ENCODE measurements around the gene MCF2L. TPM values are rescaled to one million over a fixed set of nuclear protein-coding genes. Genes with fewer than 3 reads are reported as not detected.

MCF2L gene
- total and polyA plus RNA-seq, 4 donors = 21.0 to 78.7 (median 35.9) TPM

DNA sequence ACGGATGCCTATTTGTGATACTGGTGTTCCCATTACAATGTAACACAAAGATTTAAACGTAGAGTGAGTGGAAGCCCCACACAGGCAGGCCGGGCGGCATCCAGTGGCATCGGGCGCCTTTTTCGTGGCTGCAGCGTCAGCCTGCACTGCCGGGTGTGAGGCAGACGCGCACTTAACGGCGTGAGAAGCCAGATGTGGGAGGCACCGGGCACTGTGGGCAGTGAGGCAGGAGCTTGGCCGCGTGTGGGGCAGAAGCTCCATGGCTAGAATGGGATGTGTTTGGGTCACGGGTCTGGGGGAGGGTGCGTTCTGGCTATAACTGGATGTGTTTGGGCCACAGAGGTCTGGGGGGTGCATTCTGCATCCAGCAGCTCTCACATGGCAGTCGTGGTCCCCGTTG is 73.4 kb downstream of the MCF2L start:
- DNase-seq = no peak
- TF ChIP-seq, protein P1, sequence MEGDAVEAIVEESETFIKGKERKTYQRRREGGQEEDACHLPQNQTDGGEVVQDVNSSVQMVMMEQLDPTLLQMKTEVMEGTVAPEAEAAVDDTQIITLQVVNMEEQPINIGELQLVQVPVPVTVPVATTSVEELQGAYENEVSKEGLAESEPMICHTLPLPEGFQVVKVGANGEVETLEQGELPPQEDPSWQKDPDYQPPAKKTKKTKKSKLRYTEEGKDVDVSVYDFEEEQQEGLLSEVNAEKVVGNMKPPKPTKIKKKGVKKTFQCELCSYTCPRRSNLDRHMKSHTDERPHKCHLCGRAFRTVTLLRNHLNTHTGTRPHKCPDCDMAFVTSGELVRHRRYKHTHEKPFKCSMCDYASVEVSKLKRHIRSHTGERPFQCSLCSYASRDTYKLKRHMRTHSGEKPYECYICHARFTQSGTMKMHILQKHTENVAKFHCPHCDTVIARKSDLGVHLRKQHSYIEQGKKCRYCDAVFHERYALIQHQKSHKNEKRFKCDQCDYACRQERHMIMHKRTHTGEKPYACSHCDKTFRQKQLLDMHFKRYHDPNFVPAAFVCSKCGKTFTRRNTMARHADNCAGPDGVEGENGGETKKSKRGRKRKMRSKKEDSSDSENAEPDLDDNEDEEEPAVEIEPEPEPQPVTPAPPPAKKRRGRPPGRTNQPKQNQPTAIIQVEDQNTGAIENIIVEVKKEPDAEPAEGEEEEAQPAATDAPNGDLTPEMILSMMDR (IDR thresholded peaks at IDR 0.05; ENCODE audit: control extremely low read depth, extremely low read depth) = no peak
- WGBS, 2 donors = 94 to 96% methylated on average over 20 of the region's 20 CpGs
- H3K9ac ChIP-seq (ENCODE audit: insufficient read depth in 1 of 2, low read length in 2 of 2) = no peak overlapping the region
- H3K4me1 ChIP-seq (ENCODE audit: control insufficient read depth in 5 of 5, insufficient read depth in 5 of 5, low read length in 5 of 5) = peaks cover 0 to 2% (median 0%) of the 10 kb centered on the region in 5 donors
- no peaks in the 10 kb centered on the region for H3K27me3 ChIP-seq (ENCODE audit: control insufficient read depth in 3 of 3, insufficient read depth in 3 of 3, low read length in 2 of 3)
- peaks cover 0 to 4% (median 0%) of the 10 kb centered on the region in 4 donors for H3K36me3 ChIP-seq (ENCODE audit: control insufficient read depth in 4 of 4, insufficient read depth in 4 of 4, low read length in 4 of 4)
- no peak for ATAC-seq (ENCODE audit: insufficient read depth, low FRiP score)
- no peak overlapping the region for H3K27ac ChIP-seq (ENCODE audit: low read depth in 1 of 2, low read length in 1 of 2)
- H3K9me3 ChIP-seq (ENCODE audit: control insufficient read depth in 4 of 4, insufficient read depth in 3 of 4, low read length in 3 of 4) = no peaks in the 10 kb centered on the region
- no peak overlapping the region for H3K4me3 ChIP-seq

DNA sequence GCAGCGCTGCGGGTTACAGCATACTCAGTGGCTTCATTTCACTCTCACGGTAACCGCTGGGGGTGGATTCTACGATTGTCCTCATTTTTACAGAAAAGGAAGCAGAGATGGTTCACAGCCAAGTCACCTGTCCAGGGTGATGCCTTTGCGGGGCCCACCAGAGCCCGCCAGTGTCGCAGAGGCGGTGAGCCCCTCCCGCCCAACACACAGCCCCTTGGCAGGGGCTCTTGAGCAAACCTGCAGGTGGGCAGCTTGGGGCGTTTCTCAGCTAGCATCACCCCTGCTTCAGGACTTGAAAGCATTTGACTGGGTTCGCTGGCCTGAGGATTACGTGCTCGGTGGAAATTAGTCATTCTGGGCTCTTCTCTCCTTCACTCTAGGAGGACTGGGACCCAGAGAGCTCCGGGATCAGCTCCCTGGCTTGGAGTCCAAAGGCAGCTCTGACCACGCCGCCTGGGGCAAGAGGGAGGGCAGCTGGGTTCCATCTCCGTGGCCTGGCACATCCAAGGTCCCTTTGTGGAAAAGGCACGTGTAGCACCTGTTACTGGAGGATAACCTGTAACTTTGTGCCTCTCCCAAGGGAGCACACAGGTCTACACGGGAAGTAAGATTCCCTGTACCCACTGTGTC is 74.1 kb downstream of the MCF2L start:
- H3K27me3 ChIP-seq (ENCODE audit: control insufficient read depth in 3 of 3, insufficient read depth in 3 of 3, low read length in 2 of 3) = no peaks in the 10 kb centered on the region
- H3K9me3 ChIP-seq (ENCODE audit: control insufficient read depth in 4 of 4, insufficient read depth in 3 of 4, low read length in 3 of 4) = no peaks in the 10 kb centered on the region
- H3K4me3 ChIP-seq = no peak overlapping the region
- TF ChIP-seq, protein P1 (IDR thresholded peaks at IDR 0.05; ENCODE audit: control extremely low read depth, extremely low read depth) = no peak
- H3K27ac ChIP-seq (ENCODE audit: low read depth in 1 of 2, low read length in 1 of 2) = no peak overlapping the region
- DNase-seq = no peak
- no peak for ATAC-seq (ENCODE audit: insufficient read depth, low FRiP score)
- 91 to 96% methylated on average over 20 of the region's 20 CpGs for WGBS, 2 donors
- H3K4me1 ChIP-seq (ENCODE audit: control insufficient read depth in 5 of 5, insufficient read depth in 5 of 5, low read length in 5 of 5) = peaks cover 0 to 2% (median 0%) of the 10 kb centered on the region in 5 donors
- H3K9ac ChIP-seq (ENCODE audit: insufficient read depth in 1 of 2, low read length in 2 of 2) = no peak overlapping the region
- peaks cover 0 to 6% (median 0%) of the 10 kb centered on the region in 4 donors for H3K36me3 ChIP-seq (ENCODE audit: control insufficient read depth in 4 of 4, insufficient read depth in 4 of 4, low read length in 4 of 4)

DNA sequence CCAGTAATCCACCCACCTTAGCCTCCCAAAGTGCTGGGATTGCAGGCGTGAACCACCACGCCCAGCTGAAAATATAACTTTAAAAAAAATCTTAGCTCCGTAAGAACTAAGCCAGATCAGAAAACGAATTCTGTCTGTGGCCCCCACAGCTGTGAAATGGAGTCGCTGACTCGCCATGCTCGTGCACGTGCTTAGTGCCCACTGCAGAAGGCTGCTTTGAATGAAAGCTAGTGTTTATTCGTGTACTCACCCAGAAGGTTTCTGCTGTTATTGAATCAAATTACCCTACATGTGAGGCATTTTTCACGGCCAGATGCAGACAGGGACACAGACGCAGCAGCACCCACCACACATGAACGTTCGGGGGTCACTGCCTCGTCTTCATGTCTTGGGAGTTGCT is 74.9 kb downstream of the MCF2L start:
- no peak for DNase-seq
- Histone ChIP-seq H3K27ac (ENCODE audit: low read depth in 1 of 2, low read length in 1 of 2) (no peak overlapping the region), H3K4me3 (no peak overlapping the region), H3K4me1 (ENCODE audit: control insufficient read depth in 5 of 5, insufficient read depth in 5 of 5, low read length in 5 of 5) (peaks cover 0 to 2% (median 0%) of the 10 kb centered on the region in 5 donors), H3K27me3 (ENCODE audit: control insufficient read depth in 3 of 3, insufficient read depth in 3 of 3, low read length in 2 of 3) (no peaks in the 10 kb centered on the region), H3K36me3 (ENCODE audit: control insufficient read depth in 4 of 4, insufficient read depth in 4 of 4, low read length in 4 of 4) (peaks cover 0 to 6% (median 0%) of the 10 kb centered on the region in 4 donors), H3K9me3 (ENCODE audit: control insufficient read depth in 4 of 4, insufficient read depth in 3 of 4, low read length in 3 of 4) (no peaks in the 10 kb centered on the region), H3K9ac (ENCODE audit: insufficient read depth in 1 of 2, low read length in 2 of 2) (no peak overlapping the region)
- WGBS, 2 donors = 89 to 92% methylated on average over 14 of the region's 14 CpGs
- no peak for ATAC-seq (ENCODE audit: insufficient read depth, low FRiP score)
- TF ChIP-seq, protein P1 (IDR thresholded peaks at IDR 0.05; ENCODE audit: control extremely low read depth, extremely low read depth) = no peak

Data from lung (tissue), 12 donors.